ENCODE results near the gene AGPAT2. TPM values are rescaled to one million over a fixed set of nuclear protein-coding genes. Genes with fewer than 3 reads are reported as not detected.

Gene AGPAT2
- total RNA-seq, 1 donor from 2014 or later: 33.1 TPM

- intact Hi-C loops (cut with micrococcal nuclease): no loop called here
Measured at GRCh38 chr9:136627703-136628102, 59.6 kb downstream of the AGPAT2 start.

- intact Hi-C loops (cut with micrococcal nuclease): no loop called here
Measured at GRCh38 chr9:136626740-136627642, 60.3 kb downstream of the AGPAT2 start.

GRCh38 chr9:136626066-136626725, 61.1 kb downstream of the AGPAT2 start:
- intact Hi-C loops (cut with micrococcal nuclease): no loop called here

GRCh38 chr9:136625101-136626065, 61.9 kb downstream of the AGPAT2 start:
- intact Hi-C loops (cut with micrococcal nuclease): no loop called here

- intact Hi-C loops (cut with micrococcal nuclease): no loop called here
Measured at GRCh38 chr9:136624184-136624951, 62.9 kb downstream of the AGPAT2 start.

- intact Hi-C loops (cut with micrococcal nuclease): no loop called here
Measured at GRCh38 chr9:136623842-136624183, 63.4 kb downstream of the AGPAT2 start.

Other genes starting within 250 kb of the AGPAT2 start
- 18.5 and 19.5 TPM in 2 replicates for gene INPP5E, start 247.6 kb downstream of the AGPAT2 start, total RNA-seq
- 71.0 and 72.5 TPM in 2 replicates for gene SEC16A, start 204.4 kb downstream of the AGPAT2 start, total RNA-seq
- gene NOTCH1, start 141.4 kb downstream of the AGPAT2 start, total RNA-seq: 66.1 and 67.4 TPM in 2 replicates
- gene EGFL7, start 24.5 kb downstream of the AGPAT2 start, total RNA-seq: 0.66 and 0.80 TPM in 2 replicates
- gene DIPK1B, start 25.1 kb upstream of the AGPAT2 start, total RNA-seq: 1.1 and 1.3 TPM in 2 replicates
- gene LCN10, start 55.5 kb upstream of the AGPAT2 start, total RNA-seq: 0.34 TPM in 1 of 2 replicates, not detected in the other
- not detected in 2 replicates for gene LCN6, start 61.1 kb upstream of the AGPAT2 start, total RNA-seq
- not detected in 2 replicates for gene LCN8, start 70.8 kb upstream of the AGPAT2 start, total RNA-seq
- not detected in 2 replicates for gene LCN15, start 77.1 kb upstream of the AGPAT2 start, total RNA-seq
- gene TMEM141, start 103.9 kb upstream of the AGPAT2 start, total RNA-seq: 34.7 and 36.9 TPM in 2 replicates
- gene CCDC183, start 108.9 kb upstream of the AGPAT2 start, total RNA-seq: 0.20 and 0.55 TPM in 2 replicates
- 115 and 116 TPM in 2 replicates for gene RABL6, start 120.5 kb upstream of the AGPAT2 start, total RNA-seq
- 3.9 and 4.0 TPM in 2 replicates for gene AJM1, start 155.0 kb upstream of the AGPAT2 start, total RNA-seq
- 109 and 111 TPM in 2 replicates for gene PHPT1, start 162.0 kb upstream of the AGPAT2 start, total RNA-seq
- gene MAMDC4, start 164.9 kb upstream of the AGPAT2 start, total RNA-seq: 15.4 and 18.3 TPM in 2 replicates
- 308 and 309 TPM in 2 replicates for gene EDF1, start 178.9 kb upstream of the AGPAT2 start, total RNA-seq
- 49.0 TPM in 2 replicates for gene TRAF2, start 199.1 kb upstream of the AGPAT2 start, total RNA-seq

Measured in T-helper 2 cell treated with Interferon-gamma antibody and Interleukin-4, amounts not matched to agents 100 ng/mL and 5 ng/mL, for 36 hours (primary cell).